22Rv1 (cell line): Measurements from ENCODE around the gene RPUSD4.

ENCODE experiments used
- H3K27ac ChIP-seq: fragments of 450-650 bp; 2 replicates; pipeline ENCODE4 v1.5.1; 2017
- CTCF ChIP-seq: fragments of 450-650 bp; IDR thresholded peaks from 2 replicates; pipeline ENCODE4 v1.5.1; 2017; ENCODE audit warnings: mild to moderate bottlenecking
- ZFX ChIP-seq: fragments of 450-650 bp; IDR thresholded peaks from 2 replicates; pipeline ENCODE4 v1.6.1; 2017; ENCODE audit warnings: antibody characterized with exemption, borderline replicate concordance

RPUSD4 gene

GRCh38 chr11:126224647-126225294 lies 13.3 kb upstream of the RPUSD4 start:
- no peak overlapping the region for H3K27ac ChIP-seq
- no peak for TF ChIP-seq ZFX
- no peak for TF ChIP-seq CTCF

DNA sequence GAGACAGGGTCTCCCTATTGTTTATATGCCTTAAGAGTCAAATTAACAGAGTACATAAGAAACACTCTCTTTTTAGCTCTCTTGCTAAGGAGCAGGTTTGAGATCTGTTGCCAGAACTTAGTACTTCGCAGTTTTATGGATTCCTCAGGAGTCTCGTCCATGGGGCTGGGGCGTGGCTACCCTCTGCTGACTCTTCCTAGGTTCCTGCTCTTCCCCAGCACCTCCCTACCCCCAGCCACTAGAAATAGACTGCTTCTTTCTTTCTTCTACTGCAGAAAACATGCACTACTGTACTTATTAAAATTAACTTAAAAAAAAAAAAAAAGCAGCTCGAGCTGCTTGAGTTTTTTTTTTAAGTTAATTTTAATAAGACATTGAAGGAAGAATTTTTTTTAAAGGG lies 8.1 kb upstream of the RPUSD4 start:
- H3K27ac ChIP-seq: no peak overlapping the region

DNA sequence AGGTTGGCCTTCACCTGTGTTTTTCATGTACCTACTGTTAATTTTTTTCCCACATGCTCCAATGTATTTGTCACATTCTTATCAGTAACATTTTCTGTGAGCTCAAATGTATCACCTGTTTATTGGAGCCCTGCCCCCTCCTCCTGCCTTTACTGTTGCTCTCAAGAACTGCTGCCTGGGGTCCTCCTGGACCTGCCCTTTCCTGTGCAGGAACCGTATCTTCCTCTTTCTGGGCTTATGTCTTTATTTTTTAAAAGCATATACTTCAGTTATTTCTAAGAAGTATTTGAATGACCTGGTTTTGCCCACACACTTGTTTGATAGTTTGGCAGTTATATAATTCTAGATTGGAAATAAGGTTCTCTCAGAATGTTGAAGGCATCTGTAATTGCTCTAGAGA lies 6.0 kb upstream of the RPUSD4 start:
- TF ChIP-seq ZFX (no peak), CTCF (no peak)
- H3K27ac ChIP-seq: no peak overlapping the region

More for the DNA sequence above, 8.1 kb upstream of the RPUSD4 start:
- TF ChIP-seq ZFX (no peak), CTCF (no peak)

- TF ChIP-seq CTCF (no peak), ZFX (no peak)
- no peak overlapping the region for H3K27ac ChIP-seq
Measured at GRCh38 chr11:126216526-126217305, 5.3 kb upstream of the RPUSD4 start.

- TF ChIP-seq CTCF: no peak
- TF ChIP-seq ZFX: no peak
- peak overlapping the region; percentile 28; the same call in 1 of the 2 replicates for H3K27ac ChIP-seq
Measured at GRCh38 chr11:126214841-126215240, 3.4 kb upstream of the RPUSD4 start.

DNA sequence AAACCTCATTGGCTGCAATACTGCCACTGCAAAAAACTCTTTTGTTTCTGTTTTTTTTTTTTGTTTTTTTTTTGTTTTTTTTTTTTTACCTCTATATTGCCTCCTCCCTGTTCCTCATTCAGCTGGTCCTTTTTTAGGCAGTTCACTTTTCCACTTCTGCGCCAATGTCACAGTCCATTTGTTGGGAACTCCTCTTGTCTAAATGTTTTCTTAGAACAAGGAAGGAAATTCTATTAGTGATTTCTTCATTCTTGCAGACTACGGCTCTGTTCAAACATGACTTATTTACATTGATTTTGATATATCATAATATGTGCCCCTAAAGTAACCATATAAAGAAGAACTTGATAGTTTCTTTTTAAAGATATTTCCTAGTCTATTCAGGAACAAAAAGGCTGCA lies 3.0 kb upstream of the RPUSD4 start:
- TF ChIP-seq CTCF (no peak), ZFX (no peak)
- peak overlapping the region; percentile 28; the same call in 1 of the 2 replicates for H3K27ac ChIP-seq

DNA sequence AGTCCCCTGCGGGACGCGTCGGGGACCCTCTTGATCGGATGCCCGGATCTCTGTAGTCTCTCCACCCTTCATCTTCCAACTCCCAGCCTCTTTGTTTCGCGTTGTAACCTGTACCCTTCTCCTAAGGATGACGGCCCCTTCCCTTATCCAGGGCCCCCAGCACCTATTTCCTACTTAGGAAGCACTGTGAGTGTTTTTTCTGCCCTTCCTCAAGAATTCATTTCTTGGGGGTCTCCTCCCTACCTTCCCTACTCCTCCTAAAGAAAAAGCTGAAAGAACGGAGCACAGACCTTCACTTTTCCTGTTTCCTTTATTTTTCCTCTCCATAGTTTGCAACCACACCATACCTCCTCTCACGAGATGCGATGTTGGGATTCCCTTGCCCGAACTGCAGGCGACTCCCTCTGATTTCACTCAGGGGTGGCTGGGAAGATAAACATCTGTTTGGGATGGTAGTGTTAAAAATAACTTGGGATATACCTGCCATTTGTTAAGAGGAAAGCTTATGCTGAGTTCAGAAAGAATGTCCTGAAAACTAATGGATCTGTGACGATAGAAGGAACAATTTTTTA lies 725 bp upstream of the RPUSD4 start:
- H3K27ac ChIP-seq: no peak overlapping the region
- TF ChIP-seq CTCF (no peak), ZFX (no peak)
